Measurements from ENCODE around the gene SLC4A4. TPM values are rescaled to one million over a fixed set of nuclear protein-coding genes. Genes with fewer than 3 reads are reported as not detected.
A peak's percentile ranks its signal among the peaks of the same experiment; 100 is the strongest.

Gene SLC4A4
- total and polyA plus RNA-seq, 12 donors = 0.24 to 1.5 (median 0.59) TPM

DNA sequence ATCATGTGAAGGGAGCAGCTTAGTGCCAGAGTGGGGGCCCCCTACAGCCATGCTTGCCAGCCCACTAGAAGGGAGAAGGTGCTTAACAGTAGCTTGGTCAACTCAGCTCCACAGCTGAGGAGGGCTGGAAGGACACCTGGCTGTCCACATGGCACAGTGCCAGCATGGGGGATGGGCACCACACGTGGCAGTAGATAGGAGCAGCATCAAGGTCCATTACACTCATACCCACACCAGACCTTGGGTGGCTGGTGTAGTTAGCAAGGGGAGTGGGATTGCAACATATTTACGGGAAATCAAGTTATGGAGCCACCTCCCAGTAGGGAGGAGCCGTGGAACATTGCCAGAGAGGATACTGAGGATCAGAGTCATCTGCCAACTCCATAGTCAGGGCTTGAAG is 37.9 kb upstream of the SLC4A4 start:
- 45 to 86% (median 52%) methylated on average over 2 to 3 of the region's 3 CpGs for WGBS, 4 donors
- Histone ChIP-seq H3K9me3 (replicated peaks in 1 of 3) (no peaks in the 10 kb centered on the region), H3K27me3 (no peaks in the 10 kb centered on the region), H3K27ac (no peak overlapping the region), H3K4me3 (no peak overlapping the region), H3K4me1 (replicated peaks in 1 of 2) (no peaks in the 10 kb centered on the region), H3K36me3 (replicated peaks in 1 of 2) (no peaks in the 10 kb centered on the region)
- peak in 4 of 7 donors; percentile 9 to 27 (median 24) for DNase-seq
- intact Hi-C loops (cut with DNase I) = no loop called here
- TF ChIP-seq CTCF (IDR thresholded peaks at IDR 0.05) (no peak), POLR2A (IDR thresholded peaks at IDR 0.05) (no peak)

GRCh38 chr4:71303287-71303686 is 35.5 kb upstream of the SLC4A4 start:
- no peak for DNase-seq
- no peak overlapping the region for H3K27ac ChIP-seq
- H3K36me3 ChIP-seq (replicated peaks in 1 of 2) = no peaks in the 10 kb centered on the region
- no peak for TF ChIP-seq CTCF (IDR thresholded peaks at IDR 0.05)
- H3K4me3 ChIP-seq = no peak overlapping the region
- intact Hi-C loops (cut with DNase I) = no loop called here
- WGBS, 4 donors = 68 to 88% (median 83%) methylated on average over 1 of the region's 1 CpG
- no peaks in the 10 kb centered on the region for H3K27me3 ChIP-seq
- H3K9me3 ChIP-seq (replicated peaks in 1 of 3) = no peaks in the 10 kb centered on the region
- no peaks in the 10 kb centered on the region for H3K4me1 ChIP-seq (replicated peaks in 1 of 2)

- no peaks in the 10 kb centered on the region for H3K4me1 ChIP-seq (replicated peaks in 1 of 2)
- no peaks in the 10 kb centered on the region for H3K9me3 ChIP-seq (replicated peaks in 1 of 3)
- 91 to 95% (median 93%) methylated on average over 2 of the region's 2 CpGs for WGBS, 4 donors
- H3K27ac ChIP-seq = no peak overlapping the region
- DNase-seq = no peak
- TF ChIP-seq POLR2A (IDR thresholded peaks at IDR 0.05) (no peak), CTCF (IDR thresholded peaks at IDR 0.05) (no peak)
- no peak overlapping the region for H3K4me3 ChIP-seq
- no peaks in the 10 kb centered on the region for H3K27me3 ChIP-seq
- intact Hi-C loops (cut with DNase I) = no loop called here
- H3K36me3 ChIP-seq (replicated peaks in 1 of 2) = no peaks in the 10 kb centered on the region
Observed at GRCh38 chr4:71303850-71304249, 35.0 kb upstream of the SLC4A4 start.

GRCh38 chr4:71304289-71304850 is 34.5 kb upstream of the SLC4A4 start:
- no peak overlapping the region for H3K4me3 ChIP-seq
- H3K9me3 ChIP-seq (replicated peaks in 1 of 3) = no peaks in the 10 kb centered on the region
- TF ChIP-seq POLR2A (IDR thresholded peaks at IDR 0.05) (no peak), CTCF (IDR thresholded peaks at IDR 0.05) (no peak)
- no peaks in the 10 kb centered on the region for H3K27me3 ChIP-seq
- no peak overlapping the region for H3K27ac ChIP-seq
- H3K4me1 ChIP-seq (replicated peaks in 1 of 2) = no peaks in the 10 kb centered on the region
- H3K36me3 ChIP-seq (replicated peaks in 1 of 2) = no peaks in the 10 kb centered on the region
- DNase-seq = no peak
- intact Hi-C loops (cut with DNase I) = no loop called here
- WGBS, 4 donors = 71 to 84% (median 76%) methylated on average over 2 of the region's 2 CpGs
